B cell (primary cell): ENCODE data around the gene CAMK2B. TPM values are rescaled to one million over a fixed set of nuclear protein-coding genes. Genes with fewer than 3 reads are reported as not detected.

Source experiments
- ATAC-seq: fragments of 200-7000 bp; cut with Tn5 transposase; one replicate; pipeline ENCODE4 v1.10.0; 2021; ENCODE audit warnings: low read depth, mild to moderate bottlenecking, moderate number of reproducible peaks, moderate library complexity
- CTCF ChIA-PET: fragments of 350-600 bp; sonication (Branson Sonifier 250); formaldehyde crosslinking; loops from one replicate; lab custom pipeline; 2021; ENCODE audit warnings: antibody characterized with exemption, inconsistent platforms; lab: Charles Lee
- POLR2A ChIA-PET: fragments of 350-600 bp; sonication (Branson Sonifier 250); formaldehyde crosslinking; loops from one replicate; lab custom pipeline; 2021; ENCODE audit warnings: antibody characterized with exemption; lab: Charles Lee
- DNase-seq: peaks from one replicate; pipeline ENCODE4 v3.0.0; 2013
- H2AFZ ChIP-seq: 2 replicates; pipeline ENCODE4 v1.6.1; 2012; ENCODE audit warnings: mild to moderate bottlenecking, low read depth, low read length; ENCODE audit not compliant: insufficient read depth, poor library complexity, severe bottlenecking
- H3K27ac ChIP-seq, 2 donors: 1 replicate in 1 of 2; 2 replicates in 1 of 2; pipeline ENCODE4 v1.5.1; 2012 to 2013; ENCODE audit warnings: low read length in 2 of 2, mild to moderate bottlenecking in 2 of 2, moderate library complexity in 1 of 2
- H3K27me3 ChIP-seq, 4 experiments: fragments of 200-600 bp in 1 of 4; sonication (generic) in 1 of 4; replicated peaks in 1 of 4; 1 replicate in 2 of 4; 2 replicates in 2 of 4; pipeline versions ENCODE4 v1.6.1 to v1.7.0; 2013 to 2016; ENCODE audit warnings: low read length in 3 of 4, mild to moderate bottlenecking in 2 of 4, mixed read lengths in 1 of 4, moderate library complexity in 1 of 4; ENCODE audit not compliant: insufficient read depth in 4 of 4, control insufficient read depth in 3 of 4; ENCODE audit errors: control extremely low read depth in 1 of 4
- H3K36me3 ChIP-seq, 2 experiments: replicated peaks in 1 of 2; 1 replicate in 1 of 2; 2 replicates in 1 of 2; pipeline versions ENCODE4 v1.6.1 to v1.7.1; 2013; ENCODE audit warnings: low read length in 1 of 2; ENCODE audit not compliant: insufficient read depth in 2 of 2, control insufficient read depth in 1 of 2; ENCODE audit errors: control extremely low read depth in 1 of 2, extremely low read depth in 1 of 2
- H3K4me1 ChIP-seq, 2 donors: fragments of 200-600 bp in 1 of 2; sonication (generic) in 1 of 2; 1 replicate in 1 of 2; 2 replicates in 1 of 2; pipeline versions ENCODE4 v1.5.1 to v1.6.1; 2013 to 2017; ENCODE audit warnings: low read length in 2 of 2; ENCODE audit not compliant: control insufficient read depth in 2 of 2, insufficient read depth in 2 of 2
- H3K4me2 ChIP-seq: replicated peaks from 2 replicates; pipeline ENCODE3; 2012; ENCODE audit warnings: mild to moderate bottlenecking, low read depth, low read length; ENCODE audit not compliant: poor library complexity, severe bottlenecking
- H3K4me3 ChIP-seq, 5 experiments: fragments of 200-600 bp in 1 of 5; sonication (generic) in 1 of 5; 1 replicate in 3 of 5; 2 replicates in 2 of 5; pipeline versions ENCODE4 v1.5.1 to v1.7.0; 2011 to 2016; ENCODE audit warnings: low read length in 4 of 5, mild to moderate bottlenecking in 4 of 5, low read depth in 2 of 5, control low read depth in 1 of 5, moderate library complexity in 1 of 5; ENCODE audit not compliant: insufficient read depth in 1 of 5; ENCODE audit errors: control extremely low read depth in 1 of 5, extremely low read depth in 1 of 5
- H3K79me2 ChIP-seq: fragments of 200-600 bp; sonication (generic); one replicate; pipeline ENCODE4 v1.6.0; 2016; ENCODE audit warnings: low read length; ENCODE audit not compliant: control insufficient read depth, insufficient read depth
- H3K9ac ChIP-seq: fragments of 200-600 bp; sonication (generic); 2 replicates; pipeline ENCODE4 v1.6.1; 2017; ENCODE audit warnings: mild to moderate bottlenecking, low read length, moderate library complexity
- H3K9me3 ChIP-seq, 3 donors: one replicate each; pipeline versions ENCODE4 v1.6.1 to v1.7.1; 2013; ENCODE audit warnings: low read length in 2 of 3; ENCODE audit not compliant: control insufficient read depth in 2 of 3, insufficient read depth in 1 of 3; ENCODE audit errors: control extremely low read depth in 1 of 3
- H4K20me1 ChIP-seq: 2 replicates; pipeline ENCODE4 v1.6.0; 2012; ENCODE audit warnings: mild to moderate bottlenecking, low read length; ENCODE audit not compliant: insufficient read depth, control insufficient read depth, poor library complexity, severe bottlenecking
- H3K27ac Mint-ChIP-seq: one replicate; pipeline ENCODE4 v1.8.0; 2021; ENCODE audit warnings: mixed read lengths
- H3K27me3 Mint-ChIP-seq: one replicate; pipeline ENCODE4 v1.8.0; 2021; ENCODE audit warnings: mixed read lengths
- H3K4me1 Mint-ChIP-seq: one replicate; pipeline ENCODE4 v1.8.0; 2021; ENCODE audit warnings: mixed read lengths
- H3K4me3 Mint-ChIP-seq: one replicate; pipeline ENCODE4 v1.8.0; 2021; ENCODE audit warnings: mixed read lengths
- H3K9me3 Mint-ChIP-seq: one replicate; pipeline ENCODE4 v1.8.0; 2022; ENCODE audit warnings: mixed read lengths; ENCODE audit not compliant: insufficient read depth
- EZH2 ChIP-seq: IDR thresholded peaks from 2 replicates; pipeline ENCODE4 v1.6.1; 2012; ENCODE audit warnings: borderline replicate concordance, low read depth, mild to moderate bottlenecking, moderate library complexity, low read length; ENCODE audit not compliant: insufficient read depth, poor library complexity, severe bottlenecking
- intact Hi-C: fragments of 100-400 bp; cut with micrococcal nuclease; formaldehyde crosslinking; loops from one replicate; pipeline ENCODE4 v1.10.0; 2022
- polyA plus RNA-seq: library from polyadenylated mRNA; depleted of rRNA; stranded (reverse); fragments of >200 nt; gene quantifications from 2 replicates; pipeline ENCODE4 v1.2.3, GENCODE V29; 2012
- total RNA-seq, 2 donors: library from RNA; stranded (reverse); fragments of 120-200 nt in 1 of 2; gene quantifications; 1 replicate in 1 of 2; 2 replicates in 1 of 2; pipeline versions ENCODE4 v1.2.3 to v1.2.4, GENCODE V29; 2013 to 2022
- TF ChIP-seq, protein P1 (sequence below): fragments of 200-600 bp; IDR thresholded peaks from one replicate; pipeline ENCODE4 v1.8.0; 2022; ENCODE audit warnings: antibody characterized with exemption, mild to moderate bottlenecking

CAMK2B gene
- total and polyA plus RNA-seq, 2 donors (not counting 1 experiment from before 2014, with no cell fraction given), result 0.42 TPM; not detected in 1

- H3K9ac ChIP-seq, result no peak overlapping the region
- H3K4me1 ChIP-seq, result peaks cover 7 to 13% of the 10 kb centered on the region in 2 donors
- no peak overlapping the region for H3K4me3 ChIP-seq
- H3K36me3 ChIP-seq, result no peaks in the 10 kb centered on the region
- no peak overlapping the region for H2AFZ ChIP-seq
- peaks cover 0 to 1% (median 0%) of the 10 kb centered on the region in 3 donors for H3K9me3 ChIP-seq
- TF ChIP-seq, protein P1, sequence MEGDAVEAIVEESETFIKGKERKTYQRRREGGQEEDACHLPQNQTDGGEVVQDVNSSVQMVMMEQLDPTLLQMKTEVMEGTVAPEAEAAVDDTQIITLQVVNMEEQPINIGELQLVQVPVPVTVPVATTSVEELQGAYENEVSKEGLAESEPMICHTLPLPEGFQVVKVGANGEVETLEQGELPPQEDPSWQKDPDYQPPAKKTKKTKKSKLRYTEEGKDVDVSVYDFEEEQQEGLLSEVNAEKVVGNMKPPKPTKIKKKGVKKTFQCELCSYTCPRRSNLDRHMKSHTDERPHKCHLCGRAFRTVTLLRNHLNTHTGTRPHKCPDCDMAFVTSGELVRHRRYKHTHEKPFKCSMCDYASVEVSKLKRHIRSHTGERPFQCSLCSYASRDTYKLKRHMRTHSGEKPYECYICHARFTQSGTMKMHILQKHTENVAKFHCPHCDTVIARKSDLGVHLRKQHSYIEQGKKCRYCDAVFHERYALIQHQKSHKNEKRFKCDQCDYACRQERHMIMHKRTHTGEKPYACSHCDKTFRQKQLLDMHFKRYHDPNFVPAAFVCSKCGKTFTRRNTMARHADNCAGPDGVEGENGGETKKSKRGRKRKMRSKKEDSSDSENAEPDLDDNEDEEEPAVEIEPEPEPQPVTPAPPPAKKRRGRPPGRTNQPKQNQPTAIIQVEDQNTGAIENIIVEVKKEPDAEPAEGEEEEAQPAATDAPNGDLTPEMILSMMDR, result no peak
- no peak for TF ChIP-seq EZH2
- ChIA-PET CTCF (no interaction called here), POLR2A (no interaction called here)
- H3K4me3 Mint-ChIP-seq, result no peak overlapping the region
- H3K27me3 ChIP-seq, result peaks cover 0 to 4% (median 0%) of the 10 kb centered on the region in 4 experiments
- peaks cover 8% of the 10 kb centered on the region for H3K27me3 Mint-ChIP-seq
- peak; percentile 45 for ATAC-seq
- no peaks in the 10 kb centered on the region for H4K20me1 ChIP-seq
- H3K79me2 ChIP-seq, result no peaks in the 10 kb centered on the region
- H3K4me1 Mint-ChIP-seq, result peaks cover 11% of the 10 kb centered on the region
- H3K27ac ChIP-seq, result no peak overlapping the region
- no peaks in the 10 kb centered on the region for H3K9me3 Mint-ChIP-seq
- intact Hi-C loops, result no loop called here
- no peak overlapping the region for H3K27ac Mint-ChIP-seq
- DNase-seq, result peak; percentile 51
- peak overlapping the region; percentile 44 for H3K4me2 ChIP-seq
Measured at GRCh38 chr7:44167920-44168319, 157.5 kb downstream of the CAMK2B start.

Other genes starting within 250 kb of the CAMK2B start
- gene POLM, start 243.1 kb downstream of the CAMK2B start, total RNA-seq, result 92.6 and 93.2 TPM in 2 replicates
- 89.2 and 97.2 TPM in 2 replicates for gene POLM, start 243.1 kb downstream of the CAMK2B start, polyA plus RNA-seq
- 36.7 and 41.0 TPM in 2 replicates for gene AEBP1, start 221.2 kb downstream of the CAMK2B start, total RNA-seq
- 20.2 and 36.1 TPM in 2 replicates for gene AEBP1, start 221.2 kb downstream of the CAMK2B start, polyA plus RNA-seq
- 86.7 and 91.0 TPM in 2 replicates for gene POLD2, start 202.0 kb downstream of the CAMK2B start, total RNA-seq
- gene POLD2, start 202.0 kb downstream of the CAMK2B start, polyA plus RNA-seq, result 73.6 and 86.5 TPM in 2 replicates
- not detected in 2 replicates for gene MYL7, start 184.3 kb downstream of the CAMK2B start, total RNA-seq
- not detected in 2 replicates for gene MYL7, start 184.3 kb downstream of the CAMK2B start, polyA plus RNA-seq
- 0.22 and 0.87 TPM in 2 replicates for gene GCK, start 136.2 kb downstream of the CAMK2B start, total RNA-seq
- gene GCK, start 136.2 kb downstream of the CAMK2B start, polyA plus RNA-seq, result 0.24 and 0.62 TPM in 2 replicates
- gene YKT6, start 124.6 kb downstream of the CAMK2B start, total RNA-seq, result 62.3 and 73.4 TPM in 2 replicates
- gene YKT6, start 124.6 kb downstream of the CAMK2B start, polyA plus RNA-seq, result 36.5 and 42.1 TPM in 2 replicates
- gene NUDCD3, start 165.1 kb upstream of the CAMK2B start, total RNA-seq, result 101 and 120 TPM in 2 replicates
- gene NUDCD3, start 165.1 kb upstream of the CAMK2B start, polyA plus RNA-seq, result 16.6 and 29.8 TPM in 2 replicates
- gene NPC1L1, start 215.7 kb upstream of the CAMK2B start, total RNA-seq, result not detected in 2 replicates
- gene NPC1L1, start 215.7 kb upstream of the CAMK2B start, polyA plus RNA-seq, result 0.07 and 0.10 TPM in 2 replicates
- gene DDX56, start 248.3 kb upstream of the CAMK2B start, total RNA-seq, result 102 and 104 TPM in 2 replicates
- 88.0 and 88.2 TPM in 2 replicates for gene DDX56, start 248.3 kb upstream of the CAMK2B start, polyA plus RNA-seq